Gastrocnemius medialis (tissue), 4 donors: ENCODE measurements around the gene COLEC12.

Experiments used
- CTCF ChIP-seq, 5 experiments: fragments of 450-650 bp in 3 of 5; fragments of 200-600 bp in 2 of 5; sonication (generic) in 2 of 5; IDR thresholded peaks in 4 of 5; conservative IDR thresholded peaks in 1 of 5; 1 replicate in 4 of 5; 2 replicates in 1 of 5; pipeline ENCODE4 v1.5.1; 2016 to 2019; ENCODE audit warnings: antibody characterized with exemption in 5 of 5, mild to moderate bottlenecking in 3 of 5, moderate library complexity in 3 of 5
- POLR2A ChIP-seq, 2 donors: fragments of 450-650 bp; IDR thresholded peaks; one replicate each; pipeline ENCODE4 v1.6.1; 2017; ENCODE audit warnings: antibody characterized with exemption in 2 of 2, mild to moderate bottlenecking in 2 of 2, moderate library complexity in 2 of 2

DNA sequence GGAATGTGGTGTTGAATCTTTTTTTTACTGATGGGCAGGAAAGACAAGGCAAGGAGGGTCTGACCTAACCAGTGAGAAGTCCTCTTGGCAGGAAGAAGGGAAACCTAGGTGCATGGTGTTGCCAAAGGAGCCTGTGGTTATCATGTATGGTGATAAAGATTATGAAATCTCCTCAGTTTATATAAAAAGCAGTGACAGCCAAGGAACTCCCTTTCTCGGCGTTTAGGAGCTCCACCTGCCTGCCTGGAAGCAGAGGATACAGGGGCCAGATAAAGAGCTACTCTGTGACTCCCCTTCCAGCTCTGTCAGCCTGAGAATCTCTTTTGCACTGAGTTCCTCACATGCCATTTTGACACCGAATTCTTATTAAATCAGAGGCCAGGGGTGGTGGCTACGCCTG lies 26.1 kb downstream of the COLEC12 start:
- no peak for TF ChIP-seq CTCF (IDR thresholded peaks at IDR 0.05 in 4 of 5, conservative IDR thresholded peaks at IDR 0.05 in 1 of 5)
- no peak for TF ChIP-seq POLR2A (IDR thresholded peaks at IDR 0.05)
